IPS-18a (cell line): Measurements from ENCODE around the gene CACNA1C.

Experiments
- H3K27ac ChIP-seq: one replicate; pipeline ENCODE4 v1.5.1; 2013; ENCODE audit warnings: low read length
- H3K27me3 ChIP-seq: one replicate; pipeline ENCODE4 v1.6.1; 2013; ENCODE audit warnings: mild to moderate bottlenecking, low read length; ENCODE audit not compliant: control insufficient read depth, insufficient read depth
- H3K36me3 ChIP-seq: one replicate; pipeline ENCODE4 v1.6.1; 2013; ENCODE audit warnings: low read depth, low read length; ENCODE audit not compliant: control insufficient read depth
- H3K4me1 ChIP-seq: one replicate; pipeline ENCODE4 v1.6.1; 2013; ENCODE audit warnings: low read depth, low read length; ENCODE audit not compliant: control insufficient read depth
- H3K4me3 ChIP-seq: one replicate; pipeline ENCODE4 v1.5.1; 2013; ENCODE audit warnings: low read length
- H3K9ac ChIP-seq: one replicate; pipeline ENCODE4 v1.6.1; 2013; ENCODE audit warnings: mild to moderate bottlenecking, low read length, moderate library complexity
- H3K9me3 ChIP-seq: one replicate; pipeline ENCODE4 v1.6.1; 2013; ENCODE audit warnings: low read depth, low read length; ENCODE audit not compliant: control insufficient read depth

CACNA1C gene

DNA sequence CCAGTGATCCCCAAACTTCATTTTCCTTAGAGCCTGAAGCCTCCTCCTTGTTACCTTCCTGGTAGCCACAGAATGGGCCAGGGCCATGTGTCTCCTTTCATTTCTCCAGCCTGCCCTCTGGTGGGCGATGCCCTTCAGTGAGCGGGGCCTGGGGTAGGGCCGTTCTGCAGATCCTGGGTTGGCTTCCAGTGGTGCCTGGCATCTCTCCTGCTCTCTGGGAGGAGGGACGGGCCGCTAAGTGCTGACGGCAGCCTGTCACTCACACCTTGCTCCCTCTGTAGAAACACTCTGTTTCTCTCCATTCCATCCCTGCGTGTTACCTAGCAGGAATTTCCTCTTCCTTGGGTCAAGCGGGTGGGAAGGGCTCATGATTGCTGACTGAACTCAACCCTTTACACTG, 232.1 kb downstream of the CACNA1C start:
- H3K9me3 ChIP-seq: no peaks in the 10 kb centered on the region
- no peak overlapping the region for H3K4me3 ChIP-seq
- no peaks in the 10 kb centered on the region for H3K36me3 ChIP-seq
- no peaks in the 10 kb centered on the region for H3K27me3 ChIP-seq
- H3K4me1 ChIP-seq: peaks cover 12% of the 10 kb centered on the region
- no peak overlapping the region for H3K9ac ChIP-seq
- H3K27ac ChIP-seq: no peak overlapping the region

DNA sequence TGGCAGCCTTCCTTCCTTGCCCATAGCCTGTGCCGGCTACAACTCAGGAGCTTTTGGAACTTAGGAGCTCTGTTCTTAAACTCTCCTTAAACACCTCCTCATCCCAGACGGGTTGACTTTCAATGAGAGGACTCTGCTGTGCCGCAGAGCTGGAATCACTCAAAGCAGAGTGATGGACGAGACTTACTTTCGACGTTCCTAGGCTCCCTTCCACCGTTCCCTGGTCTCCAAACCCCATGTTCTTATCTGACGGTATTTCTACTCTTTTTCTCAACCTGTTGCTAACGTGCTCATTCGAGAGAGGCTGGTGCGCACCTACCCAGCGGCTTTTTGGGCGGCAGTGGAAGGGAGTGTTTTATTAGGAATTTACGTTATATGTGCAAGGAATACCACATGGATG, 232.7 kb downstream of the CACNA1C start:
- Histone ChIP-seq H3K36me3 (no peaks in the 10 kb centered on the region), H3K4me1 (peaks cover 12% of the 10 kb centered on the region), H3K4me3 (no peak overlapping the region), H3K9ac (no peak overlapping the region), H3K27me3 (no peaks in the 10 kb centered on the region), H3K9me3 (no peaks in the 10 kb centered on the region), H3K27ac (no peak overlapping the region)

DNA sequence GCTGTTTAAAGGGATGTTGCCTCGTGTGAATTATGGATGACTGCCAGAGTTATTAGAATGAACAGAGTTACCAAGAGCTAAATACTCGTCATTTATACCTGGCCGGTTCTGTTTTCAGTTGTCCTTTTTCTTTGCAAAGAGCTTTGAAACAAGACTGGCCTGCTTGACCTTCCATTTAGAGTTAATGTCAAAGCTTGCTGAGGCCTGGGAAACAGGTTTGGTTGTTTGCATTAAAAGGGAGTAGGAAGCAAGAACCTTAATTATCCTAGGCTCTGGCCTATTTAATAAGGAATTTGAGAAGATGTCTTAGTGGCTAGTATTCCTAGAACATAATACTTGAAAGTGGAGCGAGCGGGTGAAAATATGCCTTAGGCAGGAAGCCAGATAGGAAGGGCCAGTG, 233.3 kb downstream of the CACNA1C start:
- H3K27me3 ChIP-seq: no peaks in the 10 kb centered on the region
- peaks cover 12% of the 10 kb centered on the region for H3K4me1 ChIP-seq
- no peak overlapping the region for H3K4me3 ChIP-seq
- H3K36me3 ChIP-seq: no peaks in the 10 kb centered on the region
- no peaks in the 10 kb centered on the region for H3K9me3 ChIP-seq
- H3K27ac ChIP-seq: no peak overlapping the region
- H3K9ac ChIP-seq: no peak overlapping the region

DNA sequence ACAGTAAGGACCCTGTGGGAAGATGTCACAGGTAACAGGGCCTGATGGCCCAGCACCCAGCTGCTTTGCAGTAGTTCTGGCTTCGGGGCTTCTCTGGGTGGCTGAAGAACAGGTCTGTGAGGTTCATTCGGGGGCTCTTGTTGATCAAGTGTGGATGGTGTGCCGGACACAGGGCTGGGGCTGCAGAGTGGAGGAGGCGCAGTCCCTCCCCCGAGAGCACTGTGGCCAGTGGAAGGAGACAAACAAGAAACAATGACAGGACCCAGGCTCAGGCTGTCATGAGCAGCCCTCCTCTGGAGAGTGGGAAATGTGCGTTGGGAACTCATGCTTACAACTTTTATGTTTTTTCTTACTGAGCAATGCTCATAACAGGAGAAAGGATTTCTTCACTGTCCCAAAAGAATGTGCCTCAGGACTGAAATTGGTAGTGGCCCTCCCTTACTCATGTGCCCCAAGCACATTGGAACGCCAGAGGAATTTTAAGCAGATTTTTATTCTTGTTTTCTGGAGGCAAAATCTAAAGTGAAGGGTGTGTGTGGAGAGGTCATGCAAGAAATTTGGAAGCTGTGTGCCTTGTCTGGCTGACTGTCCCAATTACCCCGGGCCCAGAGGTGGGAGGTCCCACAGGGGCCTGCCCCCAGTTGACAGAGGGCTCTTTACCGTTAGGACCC, 233.8 kb downstream of the CACNA1C start:
- H3K4me3 ChIP-seq: no peak overlapping the region
- H3K36me3 ChIP-seq: no peaks in the 10 kb centered on the region
- H3K9me3 ChIP-seq: no peaks in the 10 kb centered on the region
- H3K9ac ChIP-seq: no peak overlapping the region
- H3K27me3 ChIP-seq: no peaks in the 10 kb centered on the region
- H3K27ac ChIP-seq: no peak overlapping the region
- peaks cover 12% of the 10 kb centered on the region for H3K4me1 ChIP-seq

DNA sequence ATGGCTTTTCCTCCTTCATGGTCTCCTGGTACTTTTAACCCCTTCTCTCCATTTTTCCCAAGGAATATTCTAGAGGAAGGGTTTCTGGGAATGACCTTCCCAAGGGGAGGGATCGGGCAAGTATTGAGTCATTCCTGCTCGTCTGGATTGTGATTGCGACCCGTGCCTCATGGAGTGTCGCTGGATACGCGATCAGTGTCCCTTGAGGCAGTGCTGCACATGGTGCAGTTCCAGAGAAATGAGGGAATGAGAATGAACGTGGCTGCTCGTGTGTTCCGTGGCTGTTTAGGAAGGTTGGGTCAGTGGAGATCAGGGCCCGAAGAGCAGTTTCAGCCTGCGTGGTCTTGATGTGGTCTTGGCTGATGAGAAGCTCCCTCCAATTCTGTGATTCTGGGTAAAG, 234.4 kb downstream of the CACNA1C start:
- no peaks in the 10 kb centered on the region for H3K27me3 ChIP-seq
- H3K9ac ChIP-seq: no peak overlapping the region
- peaks cover 12% of the 10 kb centered on the region for H3K4me1 ChIP-seq
- no peaks in the 10 kb centered on the region for H3K9me3 ChIP-seq
- H3K4me3 ChIP-seq: no peak overlapping the region
- no peak overlapping the region for H3K27ac ChIP-seq
- H3K36me3 ChIP-seq: no peaks in the 10 kb centered on the region

DNA sequence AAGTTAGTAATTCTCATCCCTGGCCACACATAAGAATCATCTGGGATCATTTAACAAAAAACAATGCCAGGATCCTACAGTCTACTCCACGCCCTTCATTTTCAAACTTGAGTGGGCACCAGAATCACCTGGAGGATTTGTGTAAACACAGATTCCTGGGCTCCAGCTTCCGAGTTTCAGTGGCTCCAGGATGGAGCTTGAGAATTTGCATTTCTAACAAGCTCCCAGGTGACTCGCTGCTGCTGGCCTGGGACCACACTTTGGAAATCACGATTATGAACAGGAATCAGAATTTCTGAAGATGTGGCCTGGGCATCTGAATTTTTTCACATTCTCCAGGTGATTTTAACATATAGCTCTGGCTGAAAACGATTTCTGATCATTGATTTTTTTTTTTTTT, 234.8 kb downstream of the CACNA1C start:
- Histone ChIP-seq H3K9ac (no peak overlapping the region), H3K9me3 (no peaks in the 10 kb centered on the region), H3K4me3 (no peak overlapping the region), H3K36me3 (no peaks in the 10 kb centered on the region), H3K27ac (no peak overlapping the region), H3K27me3 (no peaks in the 10 kb centered on the region), H3K4me1 (peaks cover 12% of the 10 kb centered on the region)

DNA sequence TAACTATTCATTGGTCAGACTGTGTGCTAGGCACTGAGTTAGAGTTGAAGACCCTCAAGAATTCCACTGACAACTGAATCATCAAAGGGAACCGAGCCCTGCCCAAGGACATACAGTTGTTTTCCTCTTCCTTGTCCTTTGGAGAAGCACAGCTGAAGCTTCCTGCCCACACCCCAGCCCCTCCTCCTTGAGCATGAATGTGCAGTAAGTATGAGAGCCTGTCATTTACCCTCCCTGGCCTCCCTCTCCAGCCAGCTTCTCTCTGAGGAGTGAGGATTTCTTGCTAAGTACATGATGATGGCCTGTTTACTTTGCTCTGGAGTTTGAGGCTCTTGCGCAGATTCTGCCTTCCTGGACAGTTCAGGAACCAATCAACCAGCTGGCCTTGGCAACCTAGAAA, 235.2 kb downstream of the CACNA1C start:
- Histone ChIP-seq H3K27ac (no peak overlapping the region), H3K9me3 (no peaks in the 10 kb centered on the region), H3K27me3 (no peaks in the 10 kb centered on the region), H3K36me3 (no peaks in the 10 kb centered on the region), H3K4me1 (peaks cover 12% of the 10 kb centered on the region), H3K9ac (no peak overlapping the region), H3K4me3 (no peak overlapping the region)

DNA sequence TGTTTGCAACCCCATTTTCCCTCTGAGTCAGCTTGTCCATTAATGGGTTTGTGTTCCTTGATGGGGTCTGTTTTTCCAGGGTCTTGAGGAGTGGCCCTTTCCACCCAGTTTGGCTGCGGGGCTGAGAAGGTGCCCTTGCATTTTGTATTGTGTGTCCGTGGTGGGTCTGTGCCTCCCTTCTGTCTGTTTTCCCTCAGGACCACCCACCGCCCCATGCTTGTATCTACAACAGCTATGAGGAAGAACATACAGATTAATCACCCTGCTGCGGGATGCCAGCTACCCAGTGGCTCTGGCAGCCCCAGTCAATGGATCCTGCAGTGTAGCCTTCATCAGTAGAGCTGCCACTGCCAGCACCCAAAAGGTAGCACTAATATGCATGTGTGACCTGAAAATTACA, 235.7 kb downstream of the CACNA1C start:
- peaks cover 12% of the 10 kb centered on the region for H3K4me1 ChIP-seq
- H3K27ac ChIP-seq: no peak overlapping the region
- no peaks in the 10 kb centered on the region for H3K27me3 ChIP-seq

DNA sequence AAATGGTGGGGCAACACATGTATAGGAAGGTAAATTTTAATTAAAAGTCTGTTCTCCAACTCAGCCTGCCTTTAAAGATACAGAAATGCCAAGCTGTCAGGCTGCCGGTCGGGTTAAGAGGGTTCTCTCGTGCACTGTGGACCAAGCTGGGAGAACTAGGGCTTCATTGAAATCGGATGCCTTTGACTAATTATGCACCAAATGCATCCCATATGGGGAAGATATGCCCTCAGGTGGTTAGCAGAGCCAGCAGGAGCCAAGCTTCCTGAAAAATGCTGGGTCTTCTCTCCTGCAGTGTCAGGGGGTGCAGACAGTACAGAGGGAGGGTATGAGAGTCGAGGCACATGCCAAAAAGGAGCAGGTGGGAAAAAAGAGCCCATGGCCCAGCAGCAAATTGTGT, 236.1 kb downstream of the CACNA1C start:
- H3K4me1 ChIP-seq: peaks cover 12% of the 10 kb centered on the region
- no peaks in the 10 kb centered on the region for H3K36me3 ChIP-seq
- no peaks in the 10 kb centered on the region for H3K9me3 ChIP-seq
- H3K9ac ChIP-seq: no peak overlapping the region
- H3K27me3 ChIP-seq: no peaks in the 10 kb centered on the region
- H3K4me3 ChIP-seq: no peak overlapping the region
- no peak overlapping the region for H3K27ac ChIP-seq

More for the DNA sequence above, 235.7 kb downstream of the CACNA1C start:
- Histone ChIP-seq H3K9me3 (no peaks in the 10 kb centered on the region), H3K9ac (no peak overlapping the region), H3K4me3 (no peak overlapping the region), H3K36me3 (no peaks in the 10 kb centered on the region)

DNA sequence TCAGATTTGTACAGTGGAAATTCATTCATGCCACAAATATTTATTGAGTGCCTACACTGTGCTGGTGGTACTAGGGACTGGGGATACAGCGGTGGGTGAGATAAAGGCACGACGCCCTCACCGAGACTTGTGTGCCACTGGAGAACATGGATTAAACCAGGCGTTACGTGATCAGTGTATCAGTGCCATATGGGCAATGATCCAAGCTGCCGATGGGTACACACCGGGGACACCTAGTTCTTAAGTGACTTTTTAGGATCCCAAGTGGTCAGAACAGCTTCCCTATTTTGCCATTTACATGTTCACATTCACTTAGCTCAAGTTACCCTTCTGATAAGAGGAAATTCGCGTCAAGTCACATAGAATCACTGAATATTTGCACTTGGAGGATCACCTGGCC, 236.7 kb downstream of the CACNA1C start:
- H3K27me3 ChIP-seq: no peaks in the 10 kb centered on the region

DNA sequence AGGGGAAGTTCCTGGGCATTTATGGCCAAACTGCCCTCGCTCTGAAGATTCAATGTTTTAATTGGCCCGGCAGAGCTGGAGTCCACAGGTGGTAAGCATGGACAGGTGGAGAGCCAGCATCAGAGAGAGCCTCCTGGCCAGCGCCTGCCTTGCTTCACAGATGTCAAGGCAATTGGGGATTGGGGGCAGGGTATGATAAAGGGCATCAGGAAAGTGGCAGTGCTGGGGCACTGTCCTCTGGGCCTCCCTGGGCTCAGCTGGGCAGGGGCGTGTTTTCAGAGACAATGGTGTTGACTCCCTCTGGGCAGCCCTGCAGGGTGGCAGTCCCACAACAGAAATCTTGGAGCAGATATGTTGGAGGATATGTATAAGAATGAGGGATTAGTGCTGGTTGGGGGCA, 237.3 kb downstream of the CACNA1C start:
- Histone ChIP-seq H3K36me3 (no peaks in the 10 kb centered on the region), H3K4me3 (no peak overlapping the region), H3K9me3 (no peaks in the 10 kb centered on the region), H3K27ac (no peak overlapping the region), H3K27me3 (no peaks in the 10 kb centered on the region), H3K4me1 (peaks cover 10% of the 10 kb centered on the region), H3K9ac (no peak overlapping the region)

More for the DNA sequence above, 236.7 kb downstream of the CACNA1C start:
- no peaks in the 10 kb centered on the region for H3K9me3 ChIP-seq
- H3K4me1 ChIP-seq: peaks cover 12% of the 10 kb centered on the region
- no peak overlapping the region for H3K9ac ChIP-seq
- no peaks in the 10 kb centered on the region for H3K36me3 ChIP-seq
- no peak overlapping the region for H3K4me3 ChIP-seq
- no peak overlapping the region for H3K27ac ChIP-seq

DNA sequence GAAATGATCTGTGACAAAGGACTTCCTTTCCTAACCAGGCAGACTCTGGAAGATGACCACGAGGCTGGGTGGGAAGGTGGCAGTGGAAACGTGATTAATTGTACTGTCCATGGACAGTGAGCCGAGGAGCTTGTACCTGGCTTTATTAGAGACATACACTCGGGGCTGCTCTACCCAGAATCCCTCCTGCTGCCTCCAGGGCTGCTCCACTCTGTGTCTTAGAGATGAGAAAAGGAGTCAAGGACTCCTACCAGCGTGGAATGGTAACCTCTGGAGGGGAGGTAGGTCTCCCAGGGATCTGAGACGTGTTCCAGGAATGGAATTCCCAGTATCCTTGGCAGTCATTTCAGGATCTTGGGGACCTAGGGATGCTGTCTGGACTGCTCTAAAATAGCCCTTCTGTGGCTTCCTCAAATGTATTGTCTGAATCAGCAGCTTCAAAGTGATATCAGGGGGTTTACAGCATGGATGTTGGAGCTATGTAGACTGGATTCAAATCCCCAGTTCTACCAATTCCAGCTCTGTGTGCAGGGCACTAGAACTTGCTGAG, 237.8 kb downstream of the CACNA1C start:
- no peak overlapping the region for H3K9ac ChIP-seq
- H3K4me3 ChIP-seq: no peak overlapping the region
- H3K27me3 ChIP-seq: no peaks in the 10 kb centered on the region
- H3K27ac ChIP-seq: no peak overlapping the region
- H3K9me3 ChIP-seq: no peaks in the 10 kb centered on the region
- peaks cover 9% of the 10 kb centered on the region for H3K4me1 ChIP-seq
- H3K36me3 ChIP-seq: no peaks in the 10 kb centered on the region
